Keratinocyte (primary cell): Measurements from ENCODE around the gene FNBP1. TPM values are rescaled to one million over a fixed set of nuclear protein-coding genes. Genes with fewer than 3 reads are reported as not detected.

Experiments used
- DNase-seq: peaks from one replicate; pipeline ENCODE4 v3.0.0-alpha.2; 2011; ENCODE audit warnings: low read depth, missing footprints, low spot score
- FAIRE-seq: peaks from 2 replicates; lab custom pipeline; 2011; peaks lifted over from hg19 to GRCh38; lab: Jason Lieb, UNC
- H2AFZ ChIP-seq: 2 replicates; pipeline ENCODE4 v1.6.0; 2012; ENCODE audit warnings: low read length, control low read depth, inconsistent platforms; ENCODE audit not compliant: control insufficient read depth
- H3K27ac ChIP-seq: 2 replicates; pipeline ENCODE4 v1.5.1; 2011; ENCODE audit warnings: low read length; ENCODE audit not compliant: control insufficient read depth, insufficient read depth
- H3K27me3 ChIP-seq: 3 replicates; pipeline ENCODE4 v1.6.0; 2011; ENCODE audit warnings: low read length; ENCODE audit not compliant: control insufficient read depth, insufficient read depth; ENCODE audit errors: extremely low read depth
- H3K36me3 ChIP-seq, 2 experiments: 2 replicates in 1 of 2; 3 replicates in 1 of 2; pipeline ENCODE4 v1.5.1; 2011; ENCODE audit warnings: low read length in 2 of 2, mild to moderate bottlenecking in 1 of 2; ENCODE audit not compliant: control insufficient read depth in 2 of 2, insufficient read depth in 2 of 2; ENCODE audit errors: extremely low read depth in 1 of 2
- H3K4me1 ChIP-seq: 3 replicates; pipeline ENCODE4 v1.5.1; 2011; ENCODE audit warnings: low read length; ENCODE audit not compliant: control insufficient read depth, insufficient read depth; ENCODE audit errors: extremely low read depth
- H3K4me2 ChIP-seq: 3 replicates; pipeline ENCODE4 v1.6.0; 2011; ENCODE audit warnings: low read depth, low read length; ENCODE audit not compliant: control insufficient read depth, insufficient read depth; ENCODE audit errors: extremely low read depth
- H3K4me3 ChIP-seq, 3 experiments: fragments of 200-600 bp in 1 of 3; sonication (generic) in 1 of 3; 2 replicates in 2 of 3; 3 replicates in 1 of 3; pipeline ENCODE4 v1.5.1; 2011 to 2016; ENCODE audit warnings: low read length in 3 of 3, mild to moderate bottlenecking in 3 of 3, control low read depth in 2 of 3, inconsistent platforms in 1 of 3, low read depth in 1 of 3, mixed read lengths in 1 of 3, mixed run types in 1 of 3, moderate library complexity in 1 of 3; ENCODE audit not compliant: control insufficient read depth in 2 of 3, insufficient read depth in 2 of 3; ENCODE audit errors: extremely low read depth in 1 of 3
- H3K79me2 ChIP-seq: 2 replicates; pipeline ENCODE4 v1.6.0; 2012; ENCODE audit warnings: low read length; ENCODE audit not compliant: control insufficient read depth, insufficient read depth
- H3K9ac ChIP-seq: 3 replicates; pipeline ENCODE4 v1.6.0; 2011; ENCODE audit warnings: low read length; ENCODE audit not compliant: control insufficient read depth, insufficient read depth; ENCODE audit errors: extremely low read depth
- H3K9me1 ChIP-seq: 3 replicates; pipeline ENCODE4 v1.6.0; 2011; ENCODE audit warnings: low read length; ENCODE audit not compliant: control insufficient read depth, insufficient read depth; ENCODE audit errors: extremely low read depth
- H3K9me3 ChIP-seq: 2 replicates; pipeline ENCODE4 v1.5.1; 2012; ENCODE audit warnings: low read depth, low read length; ENCODE audit not compliant: control insufficient read depth
- H4K20me1 ChIP-seq: 3 replicates; pipeline ENCODE4 v1.6.0; 2011; ENCODE audit warnings: low read length; ENCODE audit not compliant: control insufficient read depth, insufficient read depth; ENCODE audit errors: extremely low read depth
- CTCF ChIP-seq, 3 experiments: IDR thresholded peaks in 1 of 3; conservative IDR thresholded peaks in 1 of 3; optimal IDR thresholded peaks in 1 of 3; 2 replicates in 2 of 3; 3 replicates in 1 of 3; pipeline versions ENCODE3 to v1.5.1; 2011; ENCODE audit warnings: low read length in 3 of 3, mild to moderate bottlenecking in 3 of 3, moderate library complexity in 2 of 3, control low read depth in 1 of 3, inconsistent platforms in 1 of 3; ENCODE audit not compliant: insufficient read depth in 2 of 3; ENCODE audit errors: extremely low read depth in 1 of 3
- EZH2 ChIP-seq: IDR thresholded peaks from one replicate; pipeline ENCODE4 v1.6.1; 2012; ENCODE audit warnings: inconsistent platforms, mild to moderate bottlenecking, low read length, moderate library complexity
- dilution Hi-C: fragments of 300-500 bp; cut with MboI; formaldehyde crosslinking; loops from one replicate; pipeline ENCODE4 v1.7.0; 2020; ENCODE audit warnings: low sequenced_read_pairs; ENCODE audit not compliant: extremely low pct_ligation_motif_present
- polyA plus RNA-seq, 5 experiments: library from polyadenylated mRNA; depleted of rRNA in 3 of 5; stranded (reverse) in 3 of 5; stranded (forward) in 1 of 5; unstranded in 1 of 5; fragments of >200 nt; gene quantifications; 1 replicate in 1 of 5; 2 replicates in 3 of 5; 3 replicates in 1 of 5; pipeline versions ENCODE4 v1.2.1 to v1.2.3, GENCODE V29; 2011 to 2012; ENCODE audit warnings: missing spikeins in 2 of 5, low read depth in 1 of 5, low replicate concordance in 1 of 5

Gene FNBP1
- polyA plus RNA-seq, 1 donor (not counting 4 experiments of a cell fraction or from before 2014, with no cell fraction given): 9.6 TPM

- Histone ChIP-seq H3K36me3 (no peaks in the 10 kb centered on the region), H3K9me1 (no peaks in the 10 kb centered on the region), H3K9ac (peak within 1 kb of the TSS; percentile 93), H3K4me1 (peaks cover 23% of the 10 kb centered on the region), H3K27ac (peak within 1 kb of the TSS; percentile 87), H3K79me2 (peaks cover 45% of the 10 kb centered on the region), H2AFZ (peak within 1 kb of the TSS; percentile 91), H3K9me3 (no peaks in the 10 kb centered on the region), H3K27me3 (no peaks in the 10 kb centered on the region), H3K4me3 (peak within 1 kb of the TSS; percentile 61 to 97 (median 90)), H3K4me2 (peak within 1 kb of the TSS; percentile 97), H4K20me1 (no peaks in the 10 kb centered on the region)
- TF ChIP-seq EZH2: no peak
- TF ChIP-seq CTCF (optimal IDR thresholded peaks at IDR 0.05 in 1 of 3, IDR thresholded peaks at IDR 0.05 in 1 of 3, conservative IDR thresholded peaks at IDR 0.05 in 1 of 3; ENCODE audit: extremely low read depth in 1 of 3, insufficient read depth in 2 of 3, low read length in 3 of 3): no peak
- DNase-seq (no peak), FAIRE-seq (no peak)
- dilution Hi-C loops: no loop called here
Observed at GRCh38 chr9:130053504-130054324, 10.7 kb upstream of the FNBP1 start, which contains the start of gene GPR107. TSS of gene GPR107 (plus strand) at chr9:130053906. CDS start at chr9:130053933, 27 bp downstream.

GRCh38 chr9:130053109-130053503 lies 10.1 kb upstream of the FNBP1 start:
- FAIRE-seq (no peak), DNase-seq (no peak)
- H3K9me3 ChIP-seq: no peaks in the 10 kb centered on the region
- H3K27me3 ChIP-seq: no peaks in the 10 kb centered on the region
- peak overlapping the region; percentile 93 for H3K9ac ChIP-seq
- peaks cover 23% of the 10 kb centered on the region for H3K4me1 ChIP-seq
- peak overlapping the region; percentile 61 to 97 (median 90) for H3K4me3 ChIP-seq
- TF ChIP-seq CTCF (optimal IDR thresholded peaks at IDR 0.05 in 1 of 3, IDR thresholded peaks at IDR 0.05 in 1 of 3, conservative IDR thresholded peaks at IDR 0.05 in 1 of 3; ENCODE audit: extremely low read depth in 1 of 3, insufficient read depth in 2 of 3, low read length in 3 of 3) (no peak), EZH2 (no peak)
- no peaks in the 10 kb centered on the region for H3K9me1 ChIP-seq
- no peaks in the 10 kb centered on the region for H4K20me1 ChIP-seq
- peaks cover 39% of the 10 kb centered on the region for H3K79me2 ChIP-seq
- peak overlapping the region; percentile 91 for H2AFZ ChIP-seq
- H3K36me3 ChIP-seq: no peaks in the 10 kb centered on the region
- H3K27ac ChIP-seq: peak overlapping the region; percentile 87
- H3K4me2 ChIP-seq: peak overlapping the region; percentile 97
- dilution Hi-C loops: no loop called here
